Left ventricle myocardium inferior (tissue), 1 donor: ENCODE results near the gene SOBP. TPM values are rescaled to one million over a fixed set of nuclear protein-coding genes. Genes with fewer than 3 reads are reported as not detected.

Experiments used
- DNase-seq: peaks from one replicate; pipeline ENCODE4 v3.0.0-alpha.2; 2020
- H3K27ac ChIP-seq: fragments of 200-600 bp; replicated peaks from 2 replicates; pipeline ENCODE4 v1.8.0; 2021
- H3K27me3 ChIP-seq: fragments of 200-600 bp; 2 replicates; pipeline ENCODE4 v1.8.0; 2021; ENCODE audit warnings: low read depth
- H3K36me3 ChIP-seq: fragments of 200-600 bp; 2 replicates; pipeline ENCODE4 v1.8.0; 2021
- H3K4me1 ChIP-seq: fragments of 200-600 bp; 2 replicates; pipeline ENCODE4 v1.8.0; 2021
- H3K4me3 ChIP-seq: fragments of 200-600 bp; 2 replicates; pipeline ENCODE4 v1.8.0; 2021; ENCODE audit warnings: mild to moderate bottlenecking, moderate library complexity
- H3K9me3 ChIP-seq: fragments of 200-600 bp; replicated peaks from 2 replicates; pipeline ENCODE4 v1.8.0; 2021
- CTCF ChIP-seq: fragments of 200-600 bp; IDR thresholded peaks from 2 replicates; pipeline ENCODE4 v1.8.0; 2021; ENCODE audit warnings: antibody characterized with exemption, mild to moderate bottlenecking, borderline replicate concordance
- intact Hi-C: fragments of 100-400 bp; cut with micrococcal nuclease; formaldehyde crosslinking; loops from one replicate; pipeline ENCODE4 v1.11.0; 2022
- total RNA-seq: library from RNA; stranded (reverse); fragmentation: NEBNext Ultra II Directional; extraction: Animal tissue kit (Norgen Biotek cat#: 25700); gene quantifications from one replicate; pipeline ENCODE4 v1.2.1, GENCODE V29; 2021
- donor health status: DM: no; HTN: yes; CAD: no; lungs with severe emphysema.

SOBP gene
- total RNA-seq, 1 donor from 2014 or later = 22.9 TPM

GRCh38 chr6:107523054-107523791, 33.3 kb downstream of the SOBP start:
- H3K27ac ChIP-seq = no peak overlapping the region
- TF ChIP-seq CTCF = no peak
- no peaks in the 10 kb centered on the region for H3K27me3 ChIP-seq
- H3K9me3 ChIP-seq = no peaks in the 10 kb centered on the region
- peaks cover 14% of the 10 kb centered on the region for H3K36me3 ChIP-seq
- DNase-seq = no peak
- H3K4me1 ChIP-seq = peaks cover 21% of the 10 kb centered on the region
- intact Hi-C loops = no loop called here
- H3K4me3 ChIP-seq = no peak overlapping the region

GRCh38 chr6:107523794-107524193, 33.9 kb downstream of the SOBP start:
- no peak for TF ChIP-seq CTCF
- Histone ChIP-seq H3K36me3 (peaks cover 14% of the 10 kb centered on the region), H3K27me3 (no peaks in the 10 kb centered on the region), H3K9me3 (no peaks in the 10 kb centered on the region), H3K4me1 (peaks cover 21% of the 10 kb centered on the region), H3K4me3 (no peak overlapping the region), H3K27ac (no peak overlapping the region)
- intact Hi-C loops = no loop called here
- DNase-seq = no peak

- Histone ChIP-seq H3K9me3 (no peaks in the 10 kb centered on the region), H3K27ac (no peak overlapping the region), H3K4me3 (no peak overlapping the region), H3K4me1 (peaks cover 17% of the 10 kb centered on the region), H3K27me3 (no peaks in the 10 kb centered on the region), H3K36me3 (peaks cover 14% of the 10 kb centered on the region)
- intact Hi-C loops = no loop called here
- no peak for TF ChIP-seq CTCF
- DNase-seq = no peak
These were observed 34.7 kb downstream of the SOBP start for GRCh38 chr6:107524626-107525025.

GRCh38 chr6:107531868-107532267, 42.0 kb downstream of the SOBP start:
- intact Hi-C loops = no loop called here
- H3K27ac ChIP-seq = no peak overlapping the region
- no peaks in the 10 kb centered on the region for H3K27me3 ChIP-seq
- no peaks in the 10 kb centered on the region for H3K9me3 ChIP-seq
- no peak for TF ChIP-seq CTCF
- H3K36me3 ChIP-seq = peaks cover 6% of the 10 kb centered on the region
- no peak for DNase-seq
- peaks cover 48% of the 10 kb centered on the region for H3K4me1 ChIP-seq
- no peak overlapping the region for H3K4me3 ChIP-seq

GRCh38 chr6:107532706-107533105, 42.8 kb downstream of the SOBP start:
- H3K27ac ChIP-seq = peak overlapping the region; percentile 49
- intact Hi-C loops = no loop called here
- H3K4me1 ChIP-seq = peaks cover 51% of the 10 kb centered on the region
- DNase-seq = peak; percentile 51
- H3K9me3 ChIP-seq = no peaks in the 10 kb centered on the region
- TF ChIP-seq CTCF = no peak
- peaks cover 6% of the 10 kb centered on the region for H3K36me3 ChIP-seq
- H3K27me3 ChIP-seq = no peaks in the 10 kb centered on the region
- no peak overlapping the region for H3K4me3 ChIP-seq
